ENCODE measurements around the gene RNASEH2B.

- TF ChIP-seq CTCF (conservative IDR thresholded peaks at IDR 0.05; ENCODE audit: low read depth, low read length), result no peak
- TF ChIP-seq EZH2 (IDR thresholded peaks at IDR 0.05; ENCODE audit: borderline replicate concordance, low read depth, low read length, poor library complexity, severe bottlenecking), result no peak
Observed at GRCh38 chr13:50970956-50971355, 61.4 kb downstream of the RNASEH2B start.
